Ovary (tissue), 9 donors: ENCODE results near the gene BLACAT1. TPM values are rescaled to one million over a fixed set of nuclear protein-coding genes. Genes with fewer than 3 reads are reported as not detected.

Source experiments
- DNase-seq, 5 donors: peaks; one replicate each; pipeline ENCODE4 v3.0.0-alpha.2; 2019 to 2020
- H3K27ac ChIP-seq, 2 donors: fragments of 200-600 bp; one replicate each; pipeline versions ENCODE4 v1.5.1 to v1.8.0; 2019 to 2022
- H3K27me3 ChIP-seq: fragments of 200-600 bp; one replicate; pipeline ENCODE4 v1.8.0; 2022
- H3K36me3 ChIP-seq: fragments of 200-600 bp; sonication (generic); one replicate; pipeline ENCODE4 v1.5.1; 2019
- H3K4me1 ChIP-seq: one replicate; pipeline ENCODE4 v1.8.1; 2013; ENCODE audit warnings: mild to moderate bottlenecking, moderate library complexity; ENCODE audit not compliant: insufficient read depth
- H3K4me3 ChIP-seq: fragments of 200-600 bp; sonication (generic); one replicate; pipeline ENCODE4 v1.5.1; 2017
- H3K9me3 ChIP-seq, 2 donors: fragments of 200-600 bp in 1 of 2; sonication (generic) in 1 of 2; one replicate each; pipeline versions ENCODE4 v1.5.1 to v1.8.1; 2013 to 2019; ENCODE audit warnings: mild to moderate bottlenecking in 1 of 2, moderate library complexity in 1 of 2
- CTCF ChIP-seq, 3 donors: fragments of 450-650 bp in 2 of 3; fragments of 200-600 bp in 1 of 3; IDR thresholded peaks; one replicate each; pipeline versions ENCODE4 v1.5.1 to v1.8.0; 2016 to 2022; ENCODE audit warnings: antibody characterized with exemption in 3 of 3, mild to moderate bottlenecking in 1 of 3
- EP300 ChIP-seq: sonication (generic); formaldehyde crosslinking; IDR thresholded peaks from one replicate; pipeline ENCODE4 v1.6.1; 2017; ENCODE audit warnings: antibody characterized with exemption
- POLR2A ChIP-seq: fragments of 450-650 bp; IDR thresholded peaks from one replicate; pipeline ENCODE4 v1.6.1; 2017; ENCODE audit warnings: antibody characterized with exemption, mild to moderate bottlenecking, moderate library complexity
- WGBS, 3 donors: extraction: QIAGEN DNeasy Blood & Tissue Kit in 1 of 3; methylation state at CpG; one replicate each; pipeline versions ENCODE4 v1.1.5 to v1.1.7; 2013 to 2017; 5-methylcytosine and 5-hydroxymethylcytosine counted together
- intact Hi-C, 4 donors: fragments of 100-400 bp; cut with DNase I; formaldehyde crosslinking; loops; one replicate each; pipeline versions ENCODE4 v1.11.0 to v1.15.1; 2022 to 2023
- polyA plus RNA-seq, 2 donors: library from polyadenylated mRNA; stranded (reverse); fragments of 200-250 nt in 1 of 2; fragments of 350-450 nt in 1 of 2; fragmentation: Illumina TruSeq in 1 of 2; extraction: RNeasy Lipid Tissue Mini Kit (QIAGEN cat#74804) in 1 of 2; gene quantifications; one replicate each; pipeline ENCODE4 v1.2.3, GENCODE V29; 2013 to 2014
- total RNA-seq, 7 donors: library from RNA; depleted of rRNA in 2 of 7; stranded (reverse); fragments of >200 nt in 2 of 7; fragmentation: NEBNext Ultra II Directional in 3 of 7; extraction: Animal tissue kit (Norgen Biotek cat#: 25700) in 3 of 7; gene quantifications; one replicate each; pipeline versions ENCODE4 v1.1.0 to v1.2.4, GENCODE V29; 2016 to 2023
- donor health status: DM: no; HTN: no; CAD: no; lungs with moderate emphysema.
- donor health status: DM: no; HTN: no; CAD: no.
- donor health status: Bipolar disorder and iron deficiency.
- donor health status: DM: yes; HTN: yes; CAD: no.
- donor health status: DM: no; HTN: no; CAD: no.
- donor health status: DM: yes; HTN: yes; CAD: no.

Gene BLACAT1
- total and polyA plus RNA-seq, 9 donors, result 0.08 to 2.1 (median 0.51) TPM

- H3K4me3 ChIP-seq, result no peak overlapping the region
- WGBS, 3 donors, result 89 to 95% (median 92%) methylated on average over 3 of the region's 3 CpGs
- no peaks in the 10 kb centered on the region for H3K36me3 ChIP-seq
- intact Hi-C loops, result no loop called here
- H3K27me3 ChIP-seq, result no peaks in the 10 kb centered on the region
- no peak for DNase-seq
- H3K27ac ChIP-seq, result no peak overlapping the region
- no peaks in the 10 kb centered on the region for H3K9me3 ChIP-seq
- TF ChIP-seq EP300 (no peak), CTCF (IDR thresholded peaks at IDR 0.05) (no peak), POLR2A (no peak)
- H3K4me1 ChIP-seq, result peaks cover 6% of the 10 kb centered on the region
These were observed 46.4 kb upstream of the BLACAT1 start for GRCh38 chr1:205502111-205502810.

GRCh38 chr1:205500240-205501233 lies 44.7 kb upstream of the BLACAT1 start:
- Histone ChIP-seq H3K9me3 (no peaks in the 10 kb centered on the region), H3K36me3 (no peaks in the 10 kb centered on the region), H3K4me3 (no peak overlapping the region), H3K27ac (no peak overlapping the region), H3K27me3 (no peaks in the 10 kb centered on the region), H3K4me1 (peaks cover under 1% of the 10 kb centered on the region)
- no peak for DNase-seq
- intact Hi-C loops, result no loop called here
- WGBS, 3 donors, result 64 to 68% (median 67%) methylated on average over 9 of the region's 9 CpGs
- no peak for TF ChIP-seq EP300
- no peak for TF ChIP-seq CTCF (IDR thresholded peaks at IDR 0.05)
- no peak for TF ChIP-seq POLR2A

- WGBS, 3 donors, result 63 to 82% (median 65%) methylated on average over 3 of the region's 3 CpGs
- intact Hi-C loops, result no loop called here
- Histone ChIP-seq H3K4me1 (peaks cover 3% of the 10 kb centered on the region), H3K27me3 (no peaks in the 10 kb centered on the region), H3K27ac (no peak overlapping the region), H3K4me3 (no peak overlapping the region), H3K9me3 (no peaks in the 10 kb centered on the region), H3K36me3 (no peaks in the 10 kb centered on the region)
- DNase-seq, result no peak
- TF ChIP-seq CTCF (IDR thresholded peaks at IDR 0.05) (no peak), EP300 (no peak), POLR2A (no peak)
These were observed 43.9 kb upstream of the BLACAT1 start for GRCh38 chr1:205499789-205500188.

GRCh38 chr1:205497351-205497750 lies 41.5 kb upstream of the BLACAT1 start:
- Histone ChIP-seq H3K36me3 (no peaks in the 10 kb centered on the region), H3K4me3 (no peak overlapping the region), H3K4me1 (peaks cover 14% of the 10 kb centered on the region), H3K9me3 (no peaks in the 10 kb centered on the region), H3K27me3 (no peaks in the 10 kb centered on the region), H3K27ac (no peak overlapping the region)
- TF ChIP-seq EP300, result no peak
- TF ChIP-seq POLR2A, result no peak
- no peak for TF ChIP-seq CTCF (IDR thresholded peaks at IDR 0.05)
- 53 to 70% (median 67%) methylated on average over 7 of the region's 7 CpGs for WGBS, 3 donors
- no peak for DNase-seq
- intact Hi-C loops, result no loop called here
